Measurements from ENCODE around the gene INTU.
"Not testable (repeated sequence)": the region's sequence is repeated elsewhere in the genome, so short reads cannot be mapped to it uniquely, and the experiment has no call there.

DNA sequence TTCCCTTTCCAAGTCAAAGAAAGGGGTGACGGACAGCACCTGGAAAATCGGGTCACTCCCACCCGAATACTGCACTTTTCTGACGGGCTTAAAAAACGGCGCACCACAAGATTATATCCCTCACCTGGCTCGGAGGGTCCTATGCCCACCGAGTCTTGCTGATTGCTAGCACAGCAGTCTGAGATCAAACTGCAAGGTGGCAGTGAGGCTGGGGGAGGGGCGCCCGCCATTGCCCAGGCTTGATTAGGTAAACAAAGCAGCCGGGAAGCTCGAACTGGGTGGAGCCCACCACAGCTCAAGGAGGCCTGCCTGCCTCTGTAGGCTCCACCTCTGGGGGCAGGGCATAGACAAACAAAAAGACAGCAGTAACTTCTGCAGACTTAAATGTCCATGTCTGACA lies 43.6 kb upstream of the INTU start:
- TF ChIP-seq EZH2 (IDR thresholded peaks at IDR 0.05; ENCODE audit: insufficient read depth, low read length), result not testable (repeated sequence)
- TF ChIP-seq, protein P1, sequence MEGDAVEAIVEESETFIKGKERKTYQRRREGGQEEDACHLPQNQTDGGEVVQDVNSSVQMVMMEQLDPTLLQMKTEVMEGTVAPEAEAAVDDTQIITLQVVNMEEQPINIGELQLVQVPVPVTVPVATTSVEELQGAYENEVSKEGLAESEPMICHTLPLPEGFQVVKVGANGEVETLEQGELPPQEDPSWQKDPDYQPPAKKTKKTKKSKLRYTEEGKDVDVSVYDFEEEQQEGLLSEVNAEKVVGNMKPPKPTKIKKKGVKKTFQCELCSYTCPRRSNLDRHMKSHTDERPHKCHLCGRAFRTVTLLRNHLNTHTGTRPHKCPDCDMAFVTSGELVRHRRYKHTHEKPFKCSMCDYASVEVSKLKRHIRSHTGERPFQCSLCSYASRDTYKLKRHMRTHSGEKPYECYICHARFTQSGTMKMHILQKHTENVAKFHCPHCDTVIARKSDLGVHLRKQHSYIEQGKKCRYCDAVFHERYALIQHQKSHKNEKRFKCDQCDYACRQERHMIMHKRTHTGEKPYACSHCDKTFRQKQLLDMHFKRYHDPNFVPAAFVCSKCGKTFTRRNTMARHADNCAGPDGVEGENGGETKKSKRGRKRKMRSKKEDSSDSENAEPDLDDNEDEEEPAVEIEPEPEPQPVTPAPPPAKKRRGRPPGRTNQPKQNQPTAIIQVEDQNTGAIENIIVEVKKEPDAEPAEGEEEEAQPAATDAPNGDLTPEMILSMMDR (IDR thresholded peaks at IDR 0.05; ENCODE audit: insufficient read depth, low read depth, low read length), result not testable (repeated sequence)

Data from astrocyte (in vitro differentiated cells and primary cell).